GM21723 (cell line): ENCODE results near the gene PLEKHO1.

Experiments
- ATAC-seq: cut with Tn5 transposase; IDR thresholded peaks from one replicate; pipeline ENCODE4 v1.9.1; 2021; ENCODE audit warnings: mild to moderate bottlenecking, moderate library complexity; ENCODE audit not compliant: unreplicated experiment

The PLEKHO1 gene

GRCh38 chr1:150148837-150149270 lies 862 bp upstream of the PLEKHO1 start:
- ATAC-seq, result no peak

- no peak for ATAC-seq
Observed at GRCh38 chr1:150150133-150151021, 661 bp downstream of the PLEKHO1 start.

- no peak for ATAC-seq
Observed at GRCh38 chr1:150151291-150152181, 1.8 kb downstream of the PLEKHO1 start.

GRCh38 chr1:150152182-150152536 lies 2.4 kb downstream of the PLEKHO1 start:
- no peak for ATAC-seq

GRCh38 chr1:150152772-150153456 lies 3.2 kb downstream of the PLEKHO1 start:
- no peak for ATAC-seq

- ATAC-seq, result no peak
Observed at GRCh38 chr1:150154143-150154542, 4.4 kb downstream of the PLEKHO1 start.

GRCh38 chr1:150155413-150156071 lies 5.8 kb downstream of the PLEKHO1 start:
- ATAC-seq, result no peak

- ATAC-seq, result no peak
Observed at GRCh38 chr1:150156868-150157603, 7.3 kb downstream of the PLEKHO1 start.

- no peak for ATAC-seq
Observed at GRCh38 chr1:150159550-150159949, 9.8 kb downstream of the PLEKHO1 start.

- no peak for ATAC-seq
Observed at GRCh38 chr1:150160964-150161621, 11.4 kb downstream of the PLEKHO1 start.

GRCh38 chr1:150161747-150162581 lies 12.2 kb downstream of the PLEKHO1 start:
- ATAC-seq, result no peak

- ATAC-seq, result no peak
Observed at GRCh38 chr1:150162582-150162861, 12.8 kb downstream of the PLEKHO1 start.

- ATAC-seq, result no peak
Observed at GRCh38 chr1:150162862-150163706, 13.4 kb downstream of the PLEKHO1 start.

- ATAC-seq, result no peak
Observed at GRCh38 chr1:150164224-150164623, 14.5 kb downstream of the PLEKHO1 start.

GRCh38 chr1:150164779-150165178 lies 15.1 kb downstream of the PLEKHO1 start:
- no peak for ATAC-seq

GRCh38 chr1:150165622-150166612 lies 16.2 kb downstream of the PLEKHO1 start:
- ATAC-seq, result no peak
